HepG2 (cell line): Measurements from ENCODE around the gene COPS6. TPM values are rescaled to one million over a fixed set of nuclear protein-coding genes. Genes with fewer than 3 reads are reported as not detected.

ENCODE experiments used
- ARID2 ChIP-seq: sonication (generic); formaldehyde crosslinking; IDR thresholded peaks from 2 replicates; pipeline ENCODE4 v1.8.1; 2022; ENCODE audit warnings: mild to moderate bottlenecking, missing genetic modification reagents, borderline replicate concordance
- ARNT2 ChIP-seq: sonication (generic); formaldehyde crosslinking; IDR thresholded peaks from 2 replicates; pipeline ENCODE4 v1.8.0; 2022; ENCODE audit warnings: mild to moderate bottlenecking, low read depth, missing genetic modification reagents, moderate library complexity
- ATF7-NPFF ChIP-seq: sonication (generic); formaldehyde crosslinking; IDR thresholded peaks from 2 replicates; pipeline ENCODE4 v1.8.1; 2023; ENCODE audit warnings: mild to moderate bottlenecking, low read depth, missing genetic modification reagents, moderate library complexity
- BHLHE40 ChIP-seq: IDR thresholded peaks from 2 replicates; pipeline ENCODE4 v1.6.1; 2011; ENCODE audit warnings: low read length, improper control_type of control experiment
- CEBPB ChIP-seq: IDR thresholded peaks from 2 replicates; pipeline ENCODE4 v1.6.1; 2011; ENCODE audit warnings: low read depth, low read length, improper control_type of control experiment, borderline replicate concordance
- GLI4 ChIP-seq: sonication (generic); formaldehyde crosslinking; IDR thresholded peaks from 2 replicates; pipeline ENCODE4 v1.5.1; 2020; ENCODE audit warnings: missing genetic modification reagents, mild to moderate bottlenecking, moderate library complexity, borderline replicate concordance
- HNF4G ChIP-seq, 2 experiments: sonication (generic) in 1 of 2; formaldehyde crosslinking in 1 of 2; IDR thresholded peaks; 2 replicates each; pipeline versions ENCODE4 v1.4.0 to v1.6.1; 2011 to 2020; ENCODE audit warnings: borderline replicate concordance in 2 of 2, low read depth in 2 of 2, mild to moderate bottlenecking in 2 of 2, low read length in 1 of 2, missing genetic modification reagents in 1 of 2, moderate library complexity in 1 of 2
- KDM1A ChIP-seq: IDR thresholded peaks from 2 replicates; pipeline ENCODE4 v1.6.1; 2016; ENCODE audit warnings: missing compliant biosample characterization
- MAFF ChIP-seq: IDR thresholded peaks from 2 replicates; pipeline ENCODE4 v1.6.1; 2011; ENCODE audit warnings: low read depth, low read length, improper control_type of control experiment
- MED8 ChIP-seq: sonication (generic); formaldehyde crosslinking; IDR thresholded peaks from 2 replicates; pipeline ENCODE4 v1.8.1; 2023; ENCODE audit warnings: mild to moderate bottlenecking, missing genetic modification reagents; ENCODE audit not compliant: insufficient replicate concordance
- NFRKB ChIP-seq: fragments of 450-650 bp; IDR thresholded peaks from 2 replicates; pipeline ENCODE4 v1.6.1; 2017
- NKX3-1 ChIP-seq: sonication (generic); formaldehyde crosslinking; IDR thresholded peaks from 2 replicates; pipeline ENCODE4 v1.5.0; 2020; ENCODE audit warnings: missing genetic modification reagents
- NR2F1 ChIP-seq, 2 experiments: fragments of 450-650 bp in 1 of 2; formaldehyde crosslinking in 1 of 2; IDR thresholded peaks; 2 replicates each; pipeline versions ENCODE4 v1.5.0 to v1.6.1; 2016 to 2020; ENCODE audit warnings: mild to moderate bottlenecking in 1 of 2, missing compliant biosample characterization in 1 of 2, missing genetic modification reagents in 1 of 2, moderate library complexity in 1 of 2
- RAD51 ChIP-seq: fragments of 450-650 bp; IDR thresholded peaks from 2 replicates; pipeline ENCODE4 v1.6.1; 2016; ENCODE audit warnings: borderline replicate concordance
- RBAK ChIP-seq: sonication (generic); formaldehyde crosslinking; IDR thresholded peaks from 2 replicates; pipeline ENCODE4 v1.5.1; 2020; ENCODE audit warnings: mild to moderate bottlenecking, missing genetic modification reagents
- SMAD3 ChIP-seq: sonication (generic); formaldehyde crosslinking; IDR thresholded peaks from 2 replicates; pipeline ENCODE4 v1.4.0; 2020; ENCODE audit warnings: missing genetic modification reagents
- TOPORS ChIP-seq: sonication (generic); formaldehyde crosslinking; IDR thresholded peaks from 2 replicates; pipeline ENCODE4 v1.8.0; 2023; ENCODE audit warnings: mild to moderate bottlenecking, missing genetic modification reagents
- ZIK1 ChIP-seq: sonication (generic); formaldehyde crosslinking; IDR thresholded peaks from 2 replicates; pipeline ENCODE4 v1.5.0; 2020; ENCODE audit warnings: mild to moderate bottlenecking, low read depth, missing genetic modification reagents, borderline replicate concordance
- ZKSCAN5 ChIP-seq: sonication (generic); formaldehyde crosslinking; IDR thresholded peaks from 2 replicates; pipeline ENCODE4 v1.5.1; 2020; ENCODE audit warnings: mild to moderate bottlenecking, missing genetic modification reagents
- ZMAT3 ChIP-seq: sonication (generic); formaldehyde crosslinking; conservative IDR thresholded peaks from 2 replicates; pipeline ENCODE4 v1.7.0; 2021; ENCODE audit warnings: missing genetic modification reagents
- ZNF207 ChIP-seq: fragments of 450-650 bp; IDR thresholded peaks from 2 replicates; pipeline ENCODE4 v1.6.1; 2016; ENCODE audit warnings: antibody characterized with exemption, borderline replicate concordance
- ZNF263 ChIP-seq: sonication (generic); formaldehyde crosslinking; IDR thresholded peaks from 2 replicates; pipeline ENCODE4 v1.4.0; 2020; ENCODE audit warnings: missing genetic modification reagents
- ZNF326 ChIP-seq: sonication (generic); formaldehyde crosslinking; IDR thresholded peaks from 2 replicates; pipeline ENCODE4 v1.4.0; 2020; ENCODE audit warnings: missing genetic modification reagents, borderline replicate concordance
- ZNF383 ChIP-seq: sonication (generic); formaldehyde crosslinking; IDR thresholded peaks from 2 replicates; pipeline ENCODE4 v1.4.0; 2020; ENCODE audit warnings: missing genetic modification reagents, mild to moderate bottlenecking, borderline replicate concordance
- ZNF83 ChIP-seq: sonication (generic); formaldehyde crosslinking; IDR thresholded peaks from 2 replicates; pipeline ENCODE4 v1.4.0; 2020; ENCODE audit warnings: missing genetic modification reagents, mild to moderate bottlenecking, borderline replicate concordance
- polyA plus RNA-seq, 8 experiments: library from polyadenylated mRNA; depleted of rRNA in 3 of 8; stranded (reverse) in 7 of 8; unstranded in 1 of 8; fragments of >200 nt; fragmentation: Illumina TruSeq in 4 of 8; extraction: Trizol in 4 of 8; gene quantifications; 2 replicates each; pipeline versions ENCODE4 v1.2.1 to v1.2.3, GENCODE V29; 2011 to 2016; ENCODE audit warnings: low read depth in 4 of 8, missing spikeins in 1 of 8, mixed read lengths in 1 of 8; ENCODE audit not compliant: insufficient read depth in 1 of 8
- total RNA-seq, 5 experiments: library from RNA; depleted of rRNA; stranded (reverse); fragments of >200 nt; fragmentation: Illumina TruSeq; extraction: Trizol; gene quantifications; 2 replicates each; pipeline ENCODE4 v1.2.3, GENCODE V29; 2016; ENCODE audit warnings: low read depth in 1 of 5
- TF ChIP-seq, protein P1 (sequence below): sonication (generic); formaldehyde crosslinking; IDR thresholded peaks from 2 replicates; pipeline ENCODE4 v1.8.0; 2022; ENCODE audit warnings: missing genetic modification reagents, mild to moderate bottlenecking, inconsistent platforms, borderline replicate concordance
- TF ChIP-seq, protein P2 (sequence below): sonication (generic); formaldehyde crosslinking; IDR thresholded peaks from 2 replicates; pipeline ENCODE4 v1.8.1; 2023; ENCODE audit warnings: missing genetic modification reagents, mild to moderate bottlenecking, borderline replicate concordance
- TF ChIP-seq, protein P3 (sequence below): sonication (generic); formaldehyde crosslinking; IDR thresholded peaks from 2 replicates; pipeline ENCODE4 v1.5.1; 2020; ENCODE audit warnings: missing genetic modification reagents, mild to moderate bottlenecking, borderline replicate concordance

The COPS6 gene
- total and polyA plus RNA-seq, 2 of the 13 experiments (the other 11 are each of a cell fraction or from before 2014, with no cell fraction given): 33.4 to 117 TPM

DNA sequence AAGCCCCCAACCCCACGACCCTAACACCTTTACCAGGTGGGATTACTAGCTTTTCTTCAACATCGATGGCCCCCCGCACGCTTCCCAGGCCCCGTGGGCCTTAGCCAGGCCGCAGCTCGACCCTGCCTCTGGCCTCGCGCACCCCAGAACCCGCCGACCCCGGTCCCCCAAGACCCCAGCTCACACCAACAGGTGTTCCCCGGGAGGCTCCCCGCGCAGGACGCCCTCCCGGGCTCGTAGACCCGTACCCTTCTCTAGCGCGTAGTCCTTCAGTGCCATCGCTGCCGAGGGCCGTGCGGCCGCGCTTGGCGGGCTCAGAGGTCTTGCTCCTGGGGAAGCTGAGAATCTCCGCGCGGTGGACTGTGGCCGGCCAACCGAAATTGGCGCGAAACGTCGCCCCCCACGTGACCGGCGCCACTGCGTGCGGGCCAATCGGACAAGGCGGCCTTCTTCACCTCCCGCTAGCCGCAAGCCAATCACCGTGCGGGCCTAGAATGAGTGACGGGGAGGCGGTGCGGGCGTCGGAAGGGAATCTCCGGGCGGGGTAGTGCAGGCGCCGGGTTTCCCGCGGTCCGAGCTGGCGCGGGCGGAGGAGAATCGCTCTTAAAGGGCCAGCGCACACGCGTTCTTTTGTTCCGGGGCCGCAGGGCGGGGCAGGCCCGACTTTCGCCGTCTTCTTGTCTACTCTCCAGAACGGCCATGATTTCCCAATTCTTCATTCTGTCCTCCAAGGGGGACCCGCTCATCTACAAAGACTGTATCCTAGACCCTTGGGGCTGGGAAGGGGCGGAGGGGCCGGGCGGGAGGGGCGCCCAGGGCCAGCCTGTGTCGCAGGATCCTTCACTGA is 12.5 kb downstream of the COPS6 start, which contains the start of the genes AP4M1 and MCM7 (continued):
- TF ChIP-seq RBAK: no peak
- TF ChIP-seq ZNF83 (CRISPR knock-in tag): peak; percentile 89; the same call in 1 of the 2 replicates
- no peak for TF ChIP-seq NFRKB
- peak; percentile 87 for TF ChIP-seq ARNT2 (CRISPR knock-in tag)
- no peak for TF ChIP-seq ZNF383 (CRISPR knock-in tag)
- TF ChIP-seq ZNF263 (CRISPR knock-in tag): no peak
- no peak for TF ChIP-seq ZNF326 (CRISPR knock-in tag)
- TF ChIP-seq SMAD3: no peak
- peak; percentile 4; the same call in 1 of the 2 replicates for TF ChIP-seq CEBPB
- peak; percentile 46 for TF ChIP-seq BHLHE40
- no peak for TF ChIP-seq KDM1A (CRISPR knock-in tag)
- TF ChIP-seq HNF4G (IDR thresholded peaks at IDR 0.05; ENCODE audit: borderline replicate concordance, low read depth, low read length): peak; percentile 14; the same call in 1 of the 2 replicates
- TF ChIP-seq HNF4G (CRISPR knock-in tag; IDR thresholded peaks at IDR 0.05; ENCODE audit: borderline replicate concordance, low read depth): 0 out of 2 replicates have a peak, but pooled peaks have one; percentile 26
- TF ChIP-seq MAFF: no peak
- no peak for TF ChIP-seq ZMAT3 (CRISPR knock-in tag)
- TF ChIP-seq, protein P1, sequence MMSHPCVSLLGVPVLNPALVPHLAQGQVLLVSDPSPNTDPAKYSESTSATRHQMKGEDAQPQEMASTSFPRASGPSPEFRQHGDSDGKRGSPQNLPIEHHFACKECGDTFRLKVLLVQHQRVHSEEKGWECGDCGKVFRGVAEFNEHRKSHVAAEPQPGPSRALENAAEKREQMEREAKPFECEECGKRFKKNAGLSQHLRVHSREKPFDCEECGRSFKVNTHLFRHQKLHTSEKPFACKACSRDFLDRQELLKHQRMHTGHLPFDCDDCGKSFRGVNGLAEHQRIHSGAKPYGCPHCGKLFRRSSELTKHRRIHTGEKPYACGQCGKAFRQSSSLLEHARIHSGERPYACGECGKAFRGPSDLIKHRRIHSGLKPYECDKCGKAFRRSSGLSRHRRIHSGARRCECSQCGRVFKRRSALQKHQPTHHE: no peak
- peak; percentile 33; the same call in 1 of the 2 replicates for TF ChIP-seq ZIK1 (CRISPR knock-in tag)
- TF ChIP-seq TOPORS (CRISPR knock-in tag): peak; percentile 70; the same call in 1 of the 2 replicates
- peak; percentile 65; the same call in 1 of the 2 replicates for TF ChIP-seq NKX3-1
- TF ChIP-seq MED8 (CRISPR knock-in tag): peak; percentile 21
- peak; percentile 92 for TF ChIP-seq RAD51
- TF ChIP-seq ARID2 (CRISPR knock-in tag): peak; percentile 84; the same call in 1 of the 2 replicates
- no peak for TF ChIP-seq NR2F1 (CRISPR knock-in tag; IDR thresholded peaks at IDR 0.05)
- TF ChIP-seq, protein P2, sequence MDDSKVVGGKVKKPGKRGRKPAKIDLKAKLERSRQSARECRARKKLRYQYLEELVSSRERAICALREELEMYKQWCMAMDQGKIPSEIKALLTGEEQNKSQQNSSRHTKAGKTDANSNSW (CRISPR knock-in tag): 0 out of 2 replicates have a peak, but pooled peaks have one; percentile 28
- TF ChIP-seq ZNF207: no peak
- TF ChIP-seq ATF7-NPFF: peak; percentile 54; the same call in 1 of the 2 replicates
- TF ChIP-seq GLI4 (CRISPR knock-in tag): no peak; the same call in 1 of the 2 replicates
- TF ChIP-seq ZKSCAN5 (CRISPR knock-in tag): no peak
- TF ChIP-seq, protein P3, sequence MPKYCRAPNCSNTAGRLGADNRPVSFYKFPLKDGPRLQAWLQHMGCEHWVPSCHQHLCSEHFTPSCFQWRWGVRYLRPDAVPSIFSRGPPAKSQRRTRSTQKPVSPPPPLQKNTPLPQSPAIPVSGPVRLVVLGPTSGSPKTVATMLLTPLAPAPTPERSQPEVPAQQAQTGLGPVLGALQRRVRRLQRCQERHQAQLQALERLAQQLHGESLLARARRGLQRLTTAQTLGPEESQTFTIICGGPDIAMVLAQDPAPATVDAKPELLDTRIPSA (CRISPR knock-in tag): no peak
